ENCODE results near the gene CAPN5.

The CAPN5 gene

GRCh38 chr11:77159937-77160495 is 93.2 kb downstream of the CAPN5 start:
- no peaks in the 10 kb centered on the region for H3K4me1 ChIP-seq (ENCODE audit: low read depth, poor library complexity, severe bottlenecking)
- no peaks in the 10 kb centered on the region for H4K20me1 ChIP-seq (ENCODE audit: insufficient read depth)
- H3K4me3 ChIP-seq (IDR thresholded peaks at IDR 0.05; ENCODE audit: insufficient read depth, low read depth, low read length), result no peak overlapping the region
- no peak overlapping the region for H3K9ac ChIP-seq
- H3K27ac ChIP-seq, result no peak overlapping the region
- no peaks in the 10 kb centered on the region for H3K79me2 ChIP-seq (ENCODE audit: insufficient read depth, low read depth)
- H3K36me3 ChIP-seq (ENCODE audit: insufficient read depth), result no peaks in the 10 kb centered on the region
- H3K27me3 ChIP-seq (ENCODE audit: insufficient read depth, low read depth), result peaks cover 11% of the 10 kb centered on the region; the same call in 1 of the 2 replicates
- no peak overlapping the region for H2AFZ ChIP-seq (ENCODE audit: low read depth)
- TF ChIP-seq CTCF (conservative IDR thresholded peaks at IDR 0.05; ENCODE audit: low read depth, low read length), result no peak
- no peak overlapping the region for H3K4me2 ChIP-seq

GRCh38 chr11:77163271-77163670 is 96.5 kb downstream of the CAPN5 start:
- no peaks in the 10 kb centered on the region for H3K36me3 ChIP-seq (ENCODE audit: insufficient read depth)
- peaks cover 11% of the 10 kb centered on the region; the same call in 1 of the 2 replicates for H3K27me3 ChIP-seq (ENCODE audit: insufficient read depth, low read depth)
- H4K20me1 ChIP-seq (ENCODE audit: insufficient read depth), result no peaks in the 10 kb centered on the region
- no peak overlapping the region for H3K27ac ChIP-seq
- no peak overlapping the region for H3K9ac ChIP-seq
- no peak overlapping the region for H3K4me3 ChIP-seq (IDR thresholded peaks at IDR 0.05; ENCODE audit: insufficient read depth, low read depth, low read length)
- H2AFZ ChIP-seq (ENCODE audit: low read depth), result no peak overlapping the region
- no peak for TF ChIP-seq CTCF (conservative IDR thresholded peaks at IDR 0.05; ENCODE audit: low read depth, low read length)
- H3K4me1 ChIP-seq (ENCODE audit: low read depth, poor library complexity, severe bottlenecking), result no peaks in the 10 kb centered on the region
- H3K4me2 ChIP-seq, result no peak overlapping the region
- no peaks in the 10 kb centered on the region for H3K79me2 ChIP-seq (ENCODE audit: insufficient read depth, low read depth)

GRCh38 chr11:77165066-77165465 is 98.3 kb downstream of the CAPN5 start:
- Histone ChIP-seq H3K27me3 (ENCODE audit: insufficient read depth, low read depth) (peaks cover 11% of the 10 kb centered on the region; the same call in 1 of the 2 replicates), H3K4me3 (IDR thresholded peaks at IDR 0.05; ENCODE audit: insufficient read depth, low read depth, low read length) (no peak overlapping the region), H3K4me2 (no peak overlapping the region), H3K36me3 (ENCODE audit: insufficient read depth) (no peaks in the 10 kb centered on the region), H4K20me1 (ENCODE audit: insufficient read depth) (no peaks in the 10 kb centered on the region), H3K4me1 (ENCODE audit: low read depth, poor library complexity, severe bottlenecking) (no peaks in the 10 kb centered on the region), H3K27ac (no peak overlapping the region), H3K79me2 (ENCODE audit: insufficient read depth, low read depth) (no peaks in the 10 kb centered on the region), H3K9ac (no peak overlapping the region), H2AFZ (ENCODE audit: low read depth) (no peak overlapping the region)
- no peak for TF ChIP-seq CTCF (conservative IDR thresholded peaks at IDR 0.05; ENCODE audit: low read depth, low read length)

- TF ChIP-seq CTCF (conservative IDR thresholded peaks at IDR 0.05; ENCODE audit: low read depth, low read length), result no peak
- Histone ChIP-seq H3K9ac (no peak overlapping the region), H3K4me3 (IDR thresholded peaks at IDR 0.05; ENCODE audit: insufficient read depth, low read depth, low read length) (no peak overlapping the region), H3K36me3 (ENCODE audit: insufficient read depth) (no peaks in the 10 kb centered on the region), H3K79me2 (ENCODE audit: insufficient read depth, low read depth) (no peaks in the 10 kb centered on the region), H2AFZ (ENCODE audit: low read depth) (no peak overlapping the region), H3K27me3 (ENCODE audit: insufficient read depth, low read depth) (peaks cover 2% of the 10 kb centered on the region; the same call in 1 of the 2 replicates), H3K4me1 (ENCODE audit: low read depth, poor library complexity, severe bottlenecking) (no peaks in the 10 kb centered on the region), H3K27ac (no peak overlapping the region), H3K4me2 (no peak overlapping the region), H4K20me1 (ENCODE audit: insufficient read depth) (no peaks in the 10 kb centered on the region)
Observed at GRCh38 chr11:77166021-77166420, 99.2 kb downstream of the CAPN5 start.

All from KMS-11 (cell line).